Measurements from ENCODE around the gene STRIP1. TPM values are rescaled to one million over a fixed set of nuclear protein-coding genes. Genes with fewer than 3 reads are reported as not detected.
A peak's percentile ranks its signal among the peaks of the same experiment; 100 is the strongest.

Gene STRIP1
- total and polyA plus RNA-seq, 2 of the 8 experiments (the other 6 are each of a cell fraction or from before 2014, with no cell fraction given) = 21.3 to 45.6 TPM

DNA sequence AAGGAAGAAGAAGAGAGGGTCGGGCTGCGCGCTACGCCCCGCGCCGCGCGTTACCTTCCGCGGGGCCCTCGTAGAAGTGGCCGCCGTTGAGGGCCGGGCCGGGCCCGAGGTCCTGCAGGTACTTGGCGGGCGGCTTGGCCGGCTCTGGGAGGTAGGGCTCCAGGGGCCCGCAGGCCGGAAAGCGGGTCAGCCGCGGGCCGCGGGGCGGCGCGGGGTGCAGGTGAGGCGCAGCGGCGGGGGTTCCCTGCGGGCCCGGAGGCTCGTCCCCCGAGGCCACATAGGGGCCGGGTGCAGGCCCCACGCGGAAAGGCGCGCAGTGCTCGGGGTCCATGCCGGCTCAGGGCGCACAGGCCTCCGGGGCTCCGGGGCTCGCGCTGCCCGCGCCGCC is 35.9 kb downstream of the STRIP1 start:
- Histone ChIP-seq H4K8ac (ENCODE audit: extremely low read depth, insufficient read depth, low read length) (no peak overlapping the region), H3K56ac (replicated peaks; ENCODE audit: insufficient read length, low read depth, low read length) (no peak overlapping the region), H2AK5ac (ENCODE audit: low read depth, low read length) (no peak overlapping the region), H3K9ac (replicated peaks in 1 of 4; ENCODE audit: extremely low read depth in 1 of 4, low read depth in 3 of 4, low read length in 3 of 4) (no peak overlapping the region), H3K4ac (replicated peaks; ENCODE audit: insufficient read length, low read depth, low read length) (no peak overlapping the region), H3K14ac (ENCODE audit: insufficient read length) (no peak overlapping the region), H3K27me3 (replicated peaks in 1 of 4; ENCODE audit: control insufficient read depth in 3 of 4, extremely low read depth in 1 of 4, insufficient read depth in 3 of 4, low read length in 3 of 4) (peaks cover 66 to 96% (median 82%) of the 10 kb centered on the region in 4 experiments), H2BK20ac (ENCODE audit: low read length) (no peak overlapping the region), H3K79me2 (ENCODE audit: control insufficient read depth in 1 of 2, insufficient read depth in 2 of 2, low read length in 2 of 2) (no peaks in the 10 kb centered on the region), H4K20me1 (replicated peaks in 1 of 2; ENCODE audit: control insufficient read depth in 1 of 2, insufficient read depth in 2 of 2, low read length in 2 of 2) (peaks cover 7 to 10% of the 10 kb centered on the region in 2 experiments), H2BK15ac (ENCODE audit: low read length) (no peak overlapping the region; the same call in 1 of the 2 replicates), H3K23ac (ENCODE audit: insufficient read length) (no peak overlapping the region), H3K36me3 (ENCODE audit: control insufficient read depth in 2 of 4, insufficient read depth in 4 of 4, low read length in 3 of 4) (peaks cover 0 to 8% (median 0%) of the 10 kb centered on the region in 4 experiments; a peak in 3 of 8 replicates), H2BK5ac (ENCODE audit: low read depth, low read length) (no peak overlapping the region), H3K4me1 (replicated peaks in 1 of 4; ENCODE audit: control insufficient read depth in 3 of 4, insufficient read depth in 4 of 4, low read length in 3 of 4) (peaks cover 3 to 31% (median 15%) of the 10 kb centered on the region in 4 experiments; a peak in 6 of 7 replicates), H4K91ac (replicated peaks; ENCODE audit: insufficient read length, low read length) (no peak overlapping the region), H3K27ac (ENCODE audit: low read depth, low read length) (no peak overlapping the region), H3K79me1 (ENCODE audit: low read depth, low read length) (no peaks in the 10 kb centered on the region), H3K23me2 (ENCODE audit: low read depth, low read length) (peaks cover 7% of the 10 kb centered on the region; the same call in 1 of the 2 replicates), H3K4me2 (ENCODE audit: insufficient read depth in 1 of 2, low read depth in 2 of 2, low read length in 2 of 2) (peak overlapping the region; percentile 62 to 71), H3K4me3 (ENCODE audit: extremely low read depth in 1 of 4, insufficient read depth in 2 of 4, low read depth in 3 of 4, low read length in 4 of 4) (peak overlapping the region; percentile 9 to 56 (median 26); a peak in 7 of 8 replicates), H2BK12ac (ENCODE audit: low read depth, low read length) (no peak overlapping the region), H4K5ac (ENCODE audit: insufficient read length, low read depth, low read length) (no peak overlapping the region), H3K9me3 (ENCODE audit: insufficient read depth in 2 of 2, low read depth in 1 of 2, low read length in 1 of 2) (no peaks in the 10 kb centered on the region; a peak in 1 of 4 replicates), H2BK120ac (replicated peaks; ENCODE audit: low read depth, low read length) (no peak overlapping the region), H2AFZ (ENCODE audit: low read length) (no peak overlapping the region), H3K18ac (ENCODE audit: extremely low read depth, low read length) (no peak overlapping the region)
- ChIA-PET POLR2A (ENCODE audit: partially characterized antibody) (interaction anchor here (0.9 to 2.6 kb wide), 3 partner anchors 14 to 36 kb away, joined by 3 to 11 read pairs (median 3); partner anchors contain the start of gene STRIP1), CTCF (ENCODE audit: partially characterized antibody) (interaction anchor here (1.0 to 52.4 kb wide), 4 partner anchors 15 to 92 kb away, joined by 3 to 1450 read pairs (median 730); partner anchors contain the start of genes ALX3 and STRIP1)
- no peak for FAIRE-seq
- peak in 1 of 2 experiments; percentile 71 for DNase-seq (ENCODE audit: low read depth in 1 of 2, low spot score in 2 of 2)
- 1% methylated on average over 15 of the region's 52 CpGs; no CpG with 5 or more reads in 1 of the 2 experiments for WGBS, 2 experiments (ENCODE audit: extremely low coverage in 1 of 2, insufficient coverage in 1 of 2, insufficient read length in 1 of 2, insufficient replicate concordance in 2 of 2, low coverage in 1 of 2, low lambda C conversion rate in 2 of 2, missing lambda C conversion rate in 1 of 2)
- peak; percentile 86 for TF ChIP-seq KDM4A (IDR thresholded peaks at IDR 0.05; ENCODE audit: low read depth, low read length, severe bottlenecking)
- no peak for TF ChIP-seq BACH1 (IDR thresholded peaks at IDR 0.05; ENCODE audit: low read length)
- TF ChIP-seq, protein P1, sequence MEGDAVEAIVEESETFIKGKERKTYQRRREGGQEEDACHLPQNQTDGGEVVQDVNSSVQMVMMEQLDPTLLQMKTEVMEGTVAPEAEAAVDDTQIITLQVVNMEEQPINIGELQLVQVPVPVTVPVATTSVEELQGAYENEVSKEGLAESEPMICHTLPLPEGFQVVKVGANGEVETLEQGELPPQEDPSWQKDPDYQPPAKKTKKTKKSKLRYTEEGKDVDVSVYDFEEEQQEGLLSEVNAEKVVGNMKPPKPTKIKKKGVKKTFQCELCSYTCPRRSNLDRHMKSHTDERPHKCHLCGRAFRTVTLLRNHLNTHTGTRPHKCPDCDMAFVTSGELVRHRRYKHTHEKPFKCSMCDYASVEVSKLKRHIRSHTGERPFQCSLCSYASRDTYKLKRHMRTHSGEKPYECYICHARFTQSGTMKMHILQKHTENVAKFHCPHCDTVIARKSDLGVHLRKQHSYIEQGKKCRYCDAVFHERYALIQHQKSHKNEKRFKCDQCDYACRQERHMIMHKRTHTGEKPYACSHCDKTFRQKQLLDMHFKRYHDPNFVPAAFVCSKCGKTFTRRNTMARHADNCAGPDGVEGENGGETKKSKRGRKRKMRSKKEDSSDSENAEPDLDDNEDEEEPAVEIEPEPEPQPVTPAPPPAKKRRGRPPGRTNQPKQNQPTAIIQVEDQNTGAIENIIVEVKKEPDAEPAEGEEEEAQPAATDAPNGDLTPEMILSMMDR (IDR thresholded peaks at IDR 0.05; ENCODE audit: control extremely low read depth in 1 of 3, insufficient read depth in 1 of 3, low read depth in 1 of 3, low read length in 3 of 3) = no peak
- TF ChIP-seq SUZ12 (IDR thresholded peaks at IDR 0.05; ENCODE audit: low read length) = peak; percentile 8; the same call in 1 of the 2 replicates
- TF ChIP-seq GTF2F1 (IDR thresholded peaks at IDR 0.05; ENCODE audit: borderline replicate concordance, low read depth, low read length) = no peak
- peak; percentile 16 for TF ChIP-seq RNF2 (IDR thresholded peaks at IDR 0.05; ENCODE audit: borderline replicate concordance, low read depth, low read length, missing control alignments, poor library complexity, severe bottlenecking)
- TF ChIP-seq, protein P2, sequence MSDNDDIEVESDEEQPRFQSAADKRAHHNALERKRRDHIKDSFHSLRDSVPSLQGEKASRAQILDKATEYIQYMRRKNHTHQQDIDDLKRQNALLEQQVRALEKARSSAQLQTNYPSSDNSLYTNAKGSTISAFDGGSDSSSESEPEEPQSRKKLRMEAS (IDR thresholded peaks at IDR 0.05) = no peak
- TF ChIP-seq TCF12 (IDR thresholded peaks at IDR 0.05; ENCODE audit: low read depth, low read length) = no peak
- TF ChIP-seq CBX5 (IDR thresholded peaks at IDR 0.05; ENCODE audit: low read depth, low read length) = no peak
- no peak for TF ChIP-seq CREB1 (IDR thresholded peaks at IDR 0.05)
